WERI-Rb-1 (cell line): ENCODE results near the gene VAT1L.

Experiments used
- DNase-seq: peaks from one replicate; pipeline ENCODE4 v3.0.0-alpha.2; 2020
- H3K27ac ChIP-seq: fragments of 250-450 bp; sonication (Bioruptor Pico); 2 replicates; pipeline ENCODE4 v1.5.1; 2020; ENCODE audit warnings: mild to moderate bottlenecking, moderate library complexity
- H3K27me3 ChIP-seq: fragments of 250-450 bp; sonication (Bioruptor Pico); 2 replicates; pipeline ENCODE4 v1.5.1; 2021; ENCODE audit warnings: mild to moderate bottlenecking, low read depth, moderate library complexity; ENCODE audit not compliant: insufficient read depth, severe bottlenecking
- H3K36me3 ChIP-seq: fragments of 250-450 bp; sonication (Bioruptor Pico); 2 replicates; pipeline ENCODE4 v1.5.1; 2020; ENCODE audit warnings: mild to moderate bottlenecking, moderate library complexity
- H3K4me3 ChIP-seq: 2 replicates; pipeline ENCODE4 v1.5.1; 2011; ENCODE audit warnings: low read depth, mild to moderate bottlenecking, control low read depth, low read length
- H3K9me3 ChIP-seq: fragments of 250-450 bp; sonication (Bioruptor Pico); 2 replicates; pipeline ENCODE4 v1.5.1; 2021; ENCODE audit warnings: mild to moderate bottlenecking, moderate library complexity; ENCODE audit not compliant: severe bottlenecking
- CTCF ChIP-seq: IDR thresholded peaks from 2 replicates; pipeline ENCODE4 v1.5.1; 2011; ENCODE audit warnings: low read depth, mild to moderate bottlenecking, control low read depth, inconsistent platforms, low read length

The VAT1L gene

GRCh38 chr16:77928096-77928495 lies 139.7 kb downstream of the VAT1L start:
- no peak for TF ChIP-seq CTCF
- no peak for DNase-seq
- Histone ChIP-seq H3K27ac (no peak overlapping the region), H3K36me3 (no peaks in the 10 kb centered on the region), H3K27me3 (no peaks in the 10 kb centered on the region), H3K9me3 (no peaks in the 10 kb centered on the region), H3K4me3 (no peak overlapping the region)

GRCh38 chr16:77929004-77929403 lies 140.6 kb downstream of the VAT1L start:
- no peak for DNase-seq
- Histone ChIP-seq H3K27me3 (no peaks in the 10 kb centered on the region), H3K4me3 (no peak overlapping the region), H3K9me3 (no peaks in the 10 kb centered on the region), H3K27ac (no peak overlapping the region), H3K36me3 (no peaks in the 10 kb centered on the region)
- no peak for TF ChIP-seq CTCF

GRCh38 chr16:77931058-77931457 lies 142.7 kb downstream of the VAT1L start:
- Histone ChIP-seq H3K36me3 (no peaks in the 10 kb centered on the region), H3K9me3 (no peaks in the 10 kb centered on the region), H3K4me3 (no peak overlapping the region), H3K27me3 (no peaks in the 10 kb centered on the region), H3K27ac (no peak overlapping the region)
- DNase-seq: no peak
- TF ChIP-seq CTCF: no peak

GRCh38 chr16:77937473-77938149 lies 149.2 kb downstream of the VAT1L start:
- Histone ChIP-seq H3K9me3 (peaks cover 7% of the 10 kb centered on the region), H3K27me3 (peaks cover 5% of the 10 kb centered on the region), H3K27ac (no peak overlapping the region), H3K36me3 (no peaks in the 10 kb centered on the region), H3K4me3 (no peak overlapping the region)
- DNase-seq: no peak
- no peak for TF ChIP-seq CTCF

GRCh38 chr16:77938913-77939312 lies 150.5 kb downstream of the VAT1L start:
- H3K27ac ChIP-seq: no peak overlapping the region
- TF ChIP-seq CTCF: no peak
- peaks cover 6% of the 10 kb centered on the region for H3K27me3 ChIP-seq
- no peak for DNase-seq
- peaks cover 7% of the 10 kb centered on the region for H3K9me3 ChIP-seq
- no peak overlapping the region for H3K4me3 ChIP-seq
- no peaks in the 10 kb centered on the region for H3K36me3 ChIP-seq

GRCh38 chr16:77939968-77940367 lies 151.6 kb downstream of the VAT1L start:
- Histone ChIP-seq H3K27ac (no peak overlapping the region), H3K4me3 (no peak overlapping the region), H3K36me3 (no peaks in the 10 kb centered on the region), H3K27me3 (peaks cover 8% of the 10 kb centered on the region), H3K9me3 (peaks cover 7% of the 10 kb centered on the region)
- TF ChIP-seq CTCF: no peak
- no peak for DNase-seq
